Measurements from ENCODE around the gene RPS19.

Gene RPS19

GRCh38 chr19:41897181-41897580 is 37.1 kb downstream of the RPS19 start:
- DNase-seq (ENCODE audit: extremely low read depth in 1 of 2, low read depth in 1 of 2): no peak

- DNase-seq (ENCODE audit: extremely low read depth in 1 of 2, low read depth in 1 of 2): no peak
Observed at GRCh38 chr19:41897820-41898219, 37.8 kb downstream of the RPS19 start.

- no peak for DNase-seq (ENCODE audit: extremely low read depth in 1 of 2, low read depth in 1 of 2)
Observed at GRCh38 chr19:41898235-41898634, 38.2 kb downstream of the RPS19 start.

GRCh38 chr19:41901707-41902360 is 41.8 kb downstream of the RPS19 start:
- DNase-seq (ENCODE audit: extremely low read depth in 1 of 2, low read depth in 1 of 2): no peak

GRCh38 chr19:41902594-41902993 is 42.5 kb downstream of the RPS19 start:
- no peak for DNase-seq (ENCODE audit: extremely low read depth in 1 of 2, low read depth in 1 of 2)

GRCh38 chr19:41903193-41903953 is 43.3 kb downstream of the RPS19 start:
- DNase-seq (ENCODE audit: extremely low read depth in 1 of 2, low read depth in 1 of 2): no peak

GRCh38 chr19:41904118-41904870 is 44.2 kb downstream of the RPS19 start:
- no peak for DNase-seq (ENCODE audit: extremely low read depth in 1 of 2, low read depth in 1 of 2)

GRCh38 chr19:41905273-41906002 is 45.4 kb downstream of the RPS19 start:
- no peak for DNase-seq (ENCODE audit: extremely low read depth in 1 of 2, low read depth in 1 of 2)

- DNase-seq (ENCODE audit: extremely low read depth in 1 of 2, low read depth in 1 of 2): no peak
Observed at GRCh38 chr19:41906271-41906670, 46.2 kb downstream of the RPS19 start.

- no peak for DNase-seq (ENCODE audit: extremely low read depth in 1 of 2, low read depth in 1 of 2)
Observed at GRCh38 chr19:41906916-41907680, 47.0 kb downstream of the RPS19 start.

- no peak for DNase-seq (ENCODE audit: extremely low read depth in 1 of 2, low read depth in 1 of 2)
Observed at GRCh38 chr19:41907994-41908615, 48.0 kb downstream of the RPS19 start.

- no peak for DNase-seq (ENCODE audit: extremely low read depth in 1 of 2, low read depth in 1 of 2)
Observed at GRCh38 chr19:41908724-41909464, 48.8 kb downstream of the RPS19 start.

GRCh38 chr19:41909706-41910105 is 49.7 kb downstream of the RPS19 start:
- no peak for DNase-seq (ENCODE audit: extremely low read depth in 1 of 2, low read depth in 1 of 2)

- no peak for DNase-seq (ENCODE audit: extremely low read depth in 1 of 2, low read depth in 1 of 2)
Observed at GRCh38 chr19:41910240-41910991, 50.4 kb downstream of the RPS19 start.

GRCh38 chr19:41910992-41911888 is 51.2 kb downstream of the RPS19 start:
- DNase-seq (ENCODE audit: extremely low read depth in 1 of 2, low read depth in 1 of 2): no peak

- DNase-seq (ENCODE audit: extremely low read depth in 1 of 2, low read depth in 1 of 2): no peak
Observed at GRCh38 chr19:41911889-41912731, 52.1 kb downstream of the RPS19 start.
